GM12864 (cell line): ENCODE results near the gene CLDN22.

Experiments
- DNase-seq: peaks from one replicate; pipeline ENCODE4 v3.0.0-alpha.2; 2011; ENCODE audit warnings: low read depth
- H3K4me3 ChIP-seq: 2 replicates; pipeline ENCODE4 v1.5.1; 2011; ENCODE audit warnings: mild to moderate bottlenecking, low read depth, low read length, control low read depth
- TF ChIP-seq, protein P1 (sequence below): IDR thresholded peaks from 2 replicates; pipeline ENCODE4 v1.5.1; 2011; ENCODE audit warnings: low read depth, mild to moderate bottlenecking, moderate library complexity, low read length, control low read depth, inconsistent platforms; ENCODE audit errors: missing control alignments

Gene CLDN22

DNA sequence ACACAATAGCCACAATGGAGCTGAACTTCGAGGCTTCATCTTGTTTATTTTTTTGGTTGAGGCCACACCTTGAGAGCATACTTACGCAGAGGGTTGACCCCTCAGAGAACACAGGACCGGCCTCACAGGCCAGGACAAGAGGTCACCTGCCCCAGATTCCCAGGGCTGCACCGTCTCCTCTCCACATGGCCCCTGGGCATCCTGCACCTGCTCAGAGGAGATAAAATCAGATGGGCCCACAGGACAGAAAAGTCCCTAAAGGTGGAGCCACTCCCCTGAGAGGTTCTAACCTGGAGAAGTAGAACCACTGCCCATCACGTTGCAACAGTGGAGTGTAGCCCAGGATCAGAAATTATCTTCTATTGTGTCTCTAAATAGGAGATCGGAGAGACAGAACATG lies 3.2 kb upstream of the CLDN22 start:
- TF ChIP-seq, protein P1, sequence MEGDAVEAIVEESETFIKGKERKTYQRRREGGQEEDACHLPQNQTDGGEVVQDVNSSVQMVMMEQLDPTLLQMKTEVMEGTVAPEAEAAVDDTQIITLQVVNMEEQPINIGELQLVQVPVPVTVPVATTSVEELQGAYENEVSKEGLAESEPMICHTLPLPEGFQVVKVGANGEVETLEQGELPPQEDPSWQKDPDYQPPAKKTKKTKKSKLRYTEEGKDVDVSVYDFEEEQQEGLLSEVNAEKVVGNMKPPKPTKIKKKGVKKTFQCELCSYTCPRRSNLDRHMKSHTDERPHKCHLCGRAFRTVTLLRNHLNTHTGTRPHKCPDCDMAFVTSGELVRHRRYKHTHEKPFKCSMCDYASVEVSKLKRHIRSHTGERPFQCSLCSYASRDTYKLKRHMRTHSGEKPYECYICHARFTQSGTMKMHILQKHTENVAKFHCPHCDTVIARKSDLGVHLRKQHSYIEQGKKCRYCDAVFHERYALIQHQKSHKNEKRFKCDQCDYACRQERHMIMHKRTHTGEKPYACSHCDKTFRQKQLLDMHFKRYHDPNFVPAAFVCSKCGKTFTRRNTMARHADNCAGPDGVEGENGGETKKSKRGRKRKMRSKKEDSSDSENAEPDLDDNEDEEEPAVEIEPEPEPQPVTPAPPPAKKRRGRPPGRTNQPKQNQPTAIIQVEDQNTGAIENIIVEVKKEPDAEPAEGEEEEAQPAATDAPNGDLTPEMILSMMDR = no peak
- H3K4me3 ChIP-seq = no peak overlapping the region
- no peak for DNase-seq

DNA sequence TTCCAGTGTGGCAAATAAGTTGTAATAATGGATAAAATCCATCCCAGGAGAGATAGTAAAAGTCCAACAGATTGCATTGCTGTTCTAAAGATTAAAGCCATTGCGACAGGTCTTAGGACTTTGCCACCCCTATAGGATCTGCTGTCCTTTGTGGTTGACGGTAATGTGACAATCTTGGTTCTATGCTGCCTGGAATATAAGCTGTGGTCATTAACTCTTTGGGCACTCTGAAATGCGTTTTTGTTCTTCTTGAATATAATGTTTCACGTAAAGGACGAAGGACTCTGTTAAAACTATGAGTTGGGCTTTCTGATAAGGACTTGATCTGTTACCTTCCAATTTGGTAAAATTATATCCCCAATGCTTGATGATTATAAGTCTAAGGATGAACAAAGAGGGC lies 2.2 kb upstream of the CLDN22 start, which contains the start of gene CLDN24:
Gene CLDN24, minus strand, starts transcription at position 101 of the 400 bp plus-strand sequence. Its CDS starts 0 bp downstream, at position 101.
- no peak for DNase-seq
- H3K4me3 ChIP-seq = no peak within 1 kb of the TSS
- TF ChIP-seq, protein P1 = no peak

DNA sequence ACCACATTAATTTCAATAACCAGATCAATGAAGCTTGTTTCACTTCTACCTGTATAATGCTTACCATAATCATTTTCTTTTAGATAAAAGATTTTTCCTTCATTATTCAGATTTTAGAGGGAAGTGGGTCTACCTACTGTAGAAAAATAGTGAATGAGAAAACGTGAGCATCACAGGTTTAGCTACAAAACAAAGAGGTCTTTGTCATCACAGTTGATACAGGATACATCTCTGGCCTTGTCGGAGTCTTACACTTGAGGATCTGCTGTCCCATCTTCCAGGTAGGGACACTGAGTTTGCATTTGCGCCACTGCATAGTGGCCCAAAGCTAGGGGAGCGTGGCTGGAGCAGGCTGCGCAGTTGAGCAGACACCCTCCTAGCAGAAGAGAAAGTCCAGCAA lies 1.4 kb upstream of the CLDN22 start:
- no peak for DNase-seq
- TF ChIP-seq, protein P1 = no peak

DNA sequence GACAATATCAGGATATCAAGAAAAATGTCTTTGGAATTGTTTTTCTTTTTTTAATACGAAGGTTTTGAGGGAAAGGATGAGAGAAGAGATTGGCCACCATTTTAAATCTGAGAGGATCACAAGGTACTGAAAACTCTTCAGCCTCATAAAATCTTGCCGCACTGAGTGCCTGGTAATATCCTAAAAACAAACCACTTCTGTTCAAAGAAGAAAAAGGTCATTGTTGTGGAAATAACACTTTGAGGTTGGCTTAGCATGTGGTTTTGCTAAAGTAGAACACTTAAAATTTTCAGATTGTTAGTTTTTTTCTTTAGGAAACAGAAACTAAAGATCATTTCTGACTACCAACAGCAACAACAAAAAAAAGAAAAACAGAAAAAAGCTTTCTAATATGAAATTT lies 1.0 kb upstream of the CLDN22 start:
- TF ChIP-seq, protein P1 = no peak
- no peak for DNase-seq

More for the DNA sequence above, 1.4 kb upstream of the CLDN22 start:
- no peak overlapping the region for H3K4me3 ChIP-seq

DNA sequence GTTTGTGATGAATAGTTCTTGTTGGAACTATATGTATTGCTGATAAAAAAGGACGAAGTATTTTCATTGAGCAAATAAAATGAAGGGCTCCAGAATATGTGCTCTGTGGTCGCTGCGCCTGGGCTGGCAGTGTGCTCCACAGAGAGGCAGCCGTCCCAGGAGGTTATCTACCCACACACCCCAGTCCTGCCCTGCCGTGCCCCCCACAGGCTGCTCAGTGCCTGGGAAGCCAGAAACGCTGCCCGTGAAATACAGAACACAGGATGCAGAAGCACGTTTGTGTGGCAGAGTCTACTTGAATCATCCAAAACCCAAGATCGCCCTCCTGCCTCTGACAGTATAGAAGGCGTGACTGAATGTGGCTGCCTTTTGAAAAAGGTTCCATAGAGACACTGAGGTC lies 1.4 kb downstream of the CLDN22 start:
- DNase-seq = no peak
- H3K4me3 ChIP-seq = no peak overlapping the region
- TF ChIP-seq, protein P1 = no peak

More for the DNA sequence above, 1.0 kb upstream of the CLDN22 start:
- no peak overlapping the region for H3K4me3 ChIP-seq

DNA sequence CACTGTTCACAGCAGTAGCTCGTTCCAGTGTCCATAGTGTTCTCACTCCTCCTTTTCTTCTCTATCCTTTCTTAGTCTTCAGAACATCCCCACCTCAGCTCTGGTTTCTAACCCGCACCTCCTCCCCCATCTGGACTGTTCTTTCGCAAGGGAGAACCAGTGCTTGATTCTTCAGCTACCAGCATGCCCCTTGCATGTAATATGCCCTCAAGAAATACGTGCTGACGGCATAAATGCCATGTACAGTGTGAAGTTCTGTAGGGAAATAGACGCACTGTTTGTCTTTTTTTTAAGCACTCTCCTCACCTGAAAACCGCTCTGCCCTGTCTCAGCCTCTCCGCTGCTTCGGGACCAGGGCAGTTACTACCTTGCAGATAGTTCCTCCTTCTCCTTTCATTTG lies 5.3 kb downstream of the CLDN22 start:
- no peak overlapping the region for H3K4me3 ChIP-seq
- TF ChIP-seq, protein P1 = no peak
- no peak for DNase-seq

DNA sequence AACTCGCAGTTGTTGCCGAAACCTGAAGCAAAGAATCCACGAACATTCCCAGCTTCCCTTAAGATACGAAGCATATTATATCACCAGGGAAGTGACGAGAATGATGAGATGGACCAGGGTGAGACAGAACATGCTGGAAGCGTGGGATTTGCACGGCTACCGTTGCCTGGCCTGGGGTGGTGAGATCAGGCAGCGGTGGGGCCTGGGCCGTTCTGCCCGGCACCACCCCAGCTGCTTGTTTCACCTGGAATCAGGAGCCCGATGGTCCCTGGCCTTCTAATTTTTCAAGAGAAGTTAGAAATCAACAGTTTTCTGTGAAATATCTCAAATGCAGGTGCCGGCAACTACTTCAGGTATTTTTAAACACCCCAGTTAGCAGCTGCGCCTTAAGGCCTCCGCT lies 5.7 kb downstream of the CLDN22 start:
- H3K4me3 ChIP-seq = no peak overlapping the region
- DNase-seq = no peak

More for the DNA sequence above, 5.7 kb downstream of the CLDN22 start:
- TF ChIP-seq, protein P1 = no peak
